GM18498 (cell line): ENCODE results near the gene FOXO3.

ENCODE experiments used
- ATAC-seq: cut with Tn5 transposase; IDR thresholded peaks from one replicate; pipeline ENCODE4 v1.9.1; 2021; ENCODE audit warnings: mild to moderate bottlenecking, moderate library complexity; ENCODE audit not compliant: unreplicated experiment

The FOXO3 gene

GRCh38 chr6:108625581-108625980 lies 64.9 kb downstream of the FOXO3 start:
- ATAC-seq: no peak

DNA sequence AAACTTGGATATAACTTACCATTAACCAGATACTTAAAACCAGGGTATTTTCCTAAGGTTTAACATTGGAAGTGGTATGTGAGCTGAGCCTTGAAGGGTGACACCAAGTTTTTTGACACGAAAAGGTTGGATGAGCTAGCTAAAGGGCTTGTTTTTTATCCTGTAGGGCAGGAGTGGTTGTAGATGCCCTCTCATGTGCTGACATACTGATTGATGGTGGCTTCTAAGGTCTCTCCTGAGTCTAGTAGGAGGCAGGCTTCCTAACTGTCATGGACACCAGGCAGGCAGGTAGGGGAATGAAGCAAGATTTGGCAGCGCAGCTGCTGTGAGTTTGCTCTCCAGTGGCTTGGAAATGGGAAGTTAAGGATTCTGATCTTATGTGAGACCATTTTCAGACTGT lies 66.1 kb downstream of the FOXO3 start:
- ATAC-seq: no peak

DNA sequence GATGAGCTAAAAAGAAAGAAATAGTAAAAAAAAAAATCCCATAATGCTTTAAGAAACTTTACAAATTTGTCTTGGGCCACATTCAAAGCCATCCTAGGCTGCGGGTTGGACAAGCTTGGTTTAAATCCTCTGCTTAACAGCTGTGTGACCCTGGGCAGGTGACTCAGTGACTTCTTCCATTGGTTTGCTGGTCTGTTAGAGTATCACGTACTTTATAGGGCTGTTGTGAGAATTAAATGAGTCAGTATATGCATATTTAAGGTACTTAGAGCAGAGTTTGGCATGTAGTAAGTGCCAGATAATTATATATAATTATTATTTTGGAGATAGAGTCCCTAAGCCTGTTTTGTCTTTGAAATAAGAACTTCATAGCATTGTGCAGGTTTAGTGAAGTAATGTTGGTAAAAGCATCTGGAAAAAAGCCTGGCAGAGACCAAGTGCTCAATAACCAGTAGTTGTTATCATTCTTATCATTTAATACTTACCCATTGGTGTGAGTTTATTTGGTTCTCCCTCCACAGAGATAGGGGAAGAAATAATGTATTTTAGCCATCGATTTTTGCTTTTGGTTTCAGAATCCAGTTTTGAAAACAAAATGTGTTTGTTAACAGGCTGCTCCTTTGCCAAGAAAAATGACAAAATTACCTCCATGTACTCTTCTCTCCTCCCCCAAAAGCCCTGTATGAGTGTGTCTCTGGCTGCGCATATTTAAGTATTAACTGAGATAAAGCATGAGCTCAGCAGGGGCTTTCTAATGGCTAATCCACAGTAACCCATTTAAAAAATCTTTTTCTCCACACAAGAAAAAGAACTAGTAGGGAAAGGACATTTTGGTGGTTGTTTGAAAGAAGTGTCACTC lies 67.2 kb downstream of the FOXO3 start:
- ATAC-seq: no peak

DNA sequence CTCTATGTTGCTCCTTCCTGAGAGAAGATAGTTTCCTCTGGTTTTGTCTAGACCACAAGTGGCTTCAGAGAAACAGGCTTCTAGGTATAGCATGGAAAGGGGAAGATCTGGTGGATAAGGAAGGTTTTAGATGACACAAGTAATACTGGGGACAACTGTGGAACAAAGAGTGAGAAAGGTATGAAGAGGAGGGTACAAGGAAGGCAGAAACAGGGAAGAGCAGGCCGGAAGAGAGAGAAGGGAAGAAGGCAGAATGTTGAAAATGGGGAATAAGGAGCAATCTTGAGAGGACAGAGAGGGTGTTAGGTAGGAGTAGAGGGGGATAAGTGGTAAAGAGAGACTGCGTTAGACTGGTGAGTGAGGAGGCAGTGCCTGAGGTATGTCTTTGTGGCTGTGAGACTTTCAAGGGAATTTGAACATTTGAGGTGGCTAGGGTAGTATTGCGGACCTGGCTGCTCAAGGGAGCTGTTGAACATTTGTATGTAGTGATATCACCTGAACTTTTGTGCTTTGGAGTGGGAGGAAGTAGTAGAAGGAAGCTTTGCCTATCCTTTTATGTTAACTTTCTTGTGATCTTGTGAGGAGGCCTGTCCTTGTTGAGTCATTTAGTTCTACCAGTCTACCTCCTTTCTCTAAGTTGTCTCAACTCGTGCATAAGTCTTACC lies 69.5 kb downstream of the FOXO3 start:
- no peak for ATAC-seq

DNA sequence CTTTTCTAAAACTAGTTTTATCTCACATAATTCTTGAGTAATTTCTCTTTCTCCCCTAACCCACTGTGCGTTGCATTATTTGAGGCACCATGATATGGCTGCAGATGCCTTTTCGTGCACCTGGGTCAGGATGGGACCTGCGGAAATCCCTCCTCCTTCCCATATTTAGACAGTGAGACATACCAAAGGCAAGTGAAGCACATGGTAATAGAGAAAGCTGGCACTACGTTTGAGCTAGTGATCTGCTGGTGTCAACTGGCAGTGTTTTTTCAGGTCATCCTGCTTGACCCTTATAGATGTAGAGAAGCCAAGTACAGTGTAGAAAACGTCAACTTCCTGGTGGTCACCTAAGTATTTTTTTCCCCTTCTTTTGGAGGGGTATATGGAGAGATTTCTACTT lies 71.7 kb downstream of the FOXO3 start:
- ATAC-seq: no peak

- no peak for ATAC-seq
Measured at GRCh38 chr6:108633436-108633835, 72.7 kb downstream of the FOXO3 start.

- ATAC-seq: no peak
Measured at GRCh38 chr6:108635505-108636226, 74.9 kb downstream of the FOXO3 start.

- ATAC-seq: no peak
Measured at GRCh38 chr6:108637963-108638362, 77.2 kb downstream of the FOXO3 start.

DNA sequence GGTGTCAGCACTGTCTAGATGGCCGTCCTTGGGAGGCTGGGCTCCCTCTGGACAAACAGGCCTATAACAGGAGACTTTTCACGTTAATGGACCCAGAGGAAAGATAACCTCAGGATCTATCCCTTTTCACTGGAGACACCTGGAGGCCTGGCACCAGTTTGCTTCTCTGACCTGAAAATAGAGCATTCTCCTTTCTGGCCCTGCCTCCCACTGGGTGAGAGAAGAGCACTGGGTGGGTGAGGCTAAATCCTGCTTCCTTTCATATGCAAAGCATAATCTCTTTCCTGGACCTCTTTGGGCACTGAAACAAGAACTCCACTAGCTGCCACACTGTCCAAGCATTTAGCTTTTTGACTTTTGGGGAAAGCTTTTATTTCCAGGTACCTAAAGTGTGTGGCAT lies 78.3 kb downstream of the FOXO3 start:
- ATAC-seq: no peak

DNA sequence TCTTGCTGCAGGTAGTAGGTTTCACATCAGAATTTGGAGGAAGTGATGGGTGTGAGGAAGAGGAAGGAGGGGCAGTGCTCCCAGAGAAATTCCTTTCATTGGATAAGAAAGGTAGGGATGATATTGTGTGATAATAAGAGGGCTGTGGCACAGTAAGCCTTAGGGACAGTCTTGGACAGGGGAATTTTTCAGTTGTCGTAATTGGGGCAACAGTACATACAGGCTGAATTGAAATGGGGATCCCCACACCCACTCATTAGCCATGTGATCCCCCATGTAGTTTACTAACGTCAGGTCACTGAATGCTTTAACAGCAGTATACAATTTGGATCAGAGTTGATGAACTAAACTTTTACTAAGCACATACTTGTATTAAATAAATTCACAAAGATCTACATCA lies 79.4 kb downstream of the FOXO3 start:
- ATAC-seq: no peak

DNA sequence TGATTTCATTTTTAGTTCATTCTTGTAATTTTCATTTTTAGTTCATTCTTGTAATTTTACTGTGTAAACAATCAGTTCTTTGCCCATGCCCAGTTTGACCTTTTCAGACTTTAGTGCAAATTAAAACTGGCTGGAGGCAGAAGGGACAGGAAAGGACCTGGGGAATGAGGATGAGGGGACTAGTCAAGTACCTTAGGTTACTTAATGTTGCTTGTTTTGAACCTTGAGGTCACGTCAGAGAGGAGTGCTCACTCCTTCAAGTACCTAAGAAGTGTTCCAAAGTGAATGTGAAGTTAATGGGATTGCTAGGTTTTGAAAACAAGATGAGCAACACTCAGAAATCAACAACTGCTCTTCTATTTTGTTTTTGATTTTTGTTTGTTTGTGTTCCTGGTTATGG lies 82.5 kb downstream of the FOXO3 start:
- ATAC-seq: no peak

GRCh38 chr6:108644252-108644651 lies 83.5 kb downstream of the FOXO3 start:
- no peak for ATAC-seq

- ATAC-seq: no peak
Measured at GRCh38 chr6:108648191-108648590, 87.5 kb downstream of the FOXO3 start.

- no peak for ATAC-seq
Measured at GRCh38 chr6:108650325-108650724, 89.6 kb downstream of the FOXO3 start.

GRCh38 chr6:108650781-108651180 lies 90.1 kb downstream of the FOXO3 start:
- ATAC-seq: no peak

DNA sequence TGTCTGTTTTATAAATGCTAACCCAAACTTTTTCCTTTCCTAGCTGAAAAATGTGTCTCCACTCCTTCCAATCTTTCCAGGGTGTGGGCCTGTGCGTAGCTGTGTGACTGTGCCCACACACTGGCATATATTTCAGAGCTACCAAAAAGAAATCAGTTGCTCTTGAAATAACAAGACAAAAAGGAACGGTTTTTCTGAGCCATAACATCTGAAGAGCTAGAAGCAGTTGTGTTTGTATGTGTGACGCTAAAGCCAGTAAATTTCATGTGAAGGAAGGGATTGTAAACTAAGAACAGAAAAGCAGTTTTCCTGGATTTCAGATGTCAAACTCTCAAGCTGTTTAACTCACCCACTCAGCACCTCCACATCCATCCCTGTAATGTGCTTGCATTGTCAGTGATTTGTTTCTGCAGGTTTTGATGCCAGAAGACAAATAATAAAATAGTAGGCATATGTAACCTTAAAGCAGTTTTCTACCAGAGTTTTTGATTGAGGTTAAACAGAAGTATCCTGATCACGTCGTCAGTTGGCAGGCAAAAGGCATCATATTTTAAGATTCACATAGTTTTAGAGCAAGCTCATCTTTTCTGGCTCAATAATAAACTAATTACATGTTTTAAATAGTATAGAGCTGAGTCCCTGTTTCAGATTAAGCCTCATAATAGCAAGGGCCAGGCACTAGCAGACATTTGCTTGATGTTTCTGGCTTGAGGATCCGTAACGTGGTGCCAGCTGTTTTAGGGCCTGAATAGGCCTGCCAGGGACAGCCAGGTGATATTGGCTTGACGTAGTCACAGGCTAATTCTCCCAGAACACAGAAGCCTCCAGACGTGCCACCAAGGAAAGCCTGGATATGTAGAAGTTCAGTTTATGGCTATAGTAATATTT lies 90.9 kb downstream of the FOXO3 start:
- ATAC-seq: no peak

DNA sequence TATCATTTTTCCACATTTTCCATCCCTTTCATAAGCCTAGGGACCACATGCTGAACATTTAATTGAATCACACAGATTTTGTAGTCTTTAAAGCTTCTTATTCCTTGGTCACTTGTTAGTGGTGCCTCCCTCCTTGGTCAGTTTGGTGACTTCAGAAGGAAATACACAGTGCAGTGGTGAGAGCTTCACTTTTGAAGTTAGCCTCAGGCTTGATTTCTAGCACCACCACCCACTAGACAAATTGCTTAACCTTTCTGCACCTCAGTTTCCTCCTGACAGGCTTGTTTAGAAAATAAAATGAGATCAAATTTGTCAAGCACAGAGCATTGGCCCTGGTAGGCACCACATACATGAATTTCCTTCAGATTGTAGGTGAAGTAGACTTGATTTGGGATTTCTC lies 91.7 kb downstream of the FOXO3 start:
- ATAC-seq: no peak

- no peak for ATAC-seq
Measured at GRCh38 chr6:108653949-108654348, 93.2 kb downstream of the FOXO3 start.

- ATAC-seq: no peak
Measured at GRCh38 chr6:108654465-108655106, 93.9 kb downstream of the FOXO3 start.
